Measurements from ENCODE around the gene TPCN2. TPM values are rescaled to one million over a fixed set of nuclear protein-coding genes. Genes with fewer than 3 reads are reported as not detected.

TPCN2 gene
- polyA plus RNA-seq, 3 donors, result 29.3 to 52.8 (median 31.5) TPM

GRCh38 chr11:69018924-69019323, 29.8 kb upstream of the TPCN2 start:
- Mint-ChIP-seq H3K36me3 (no peaks in the 10 kb centered on the region), H3K9me3 (peaks cover 0 to 3% (median 2%) of the 10 kb centered on the region in 7 donors), H3K27ac (peak overlapping the region in 1 of 7 donors; percentile 73), H3K27me3 (ENCODE audit: low read depth in 3 of 3) (peaks cover 6 to 19% (median 13%) of the 10 kb centered on the region in 3 donors), H3K4me1 (no peaks in the 10 kb centered on the region), H3K4me3 (no peak overlapping the region)
- peaks cover 0 to 10% of the 10 kb centered on the region in 2 donors for H3K27me3 ChIP-seq (ENCODE audit: control insufficient read depth in 2 of 2, insufficient read depth in 2 of 2, low read length in 2 of 2)
- no peak overlapping the region for H3K9ac ChIP-seq (ENCODE audit: insufficient read depth, low read length, poor library complexity, severe bottlenecking)
- H3K4me3 ChIP-seq (replicated peaks in 1 of 3; ENCODE audit: low read depth in 2 of 3, low read length in 3 of 3), result no peak overlapping the region
- intact Hi-C loops (cut with micrococcal nuclease), result no loop called here
- no peaks in the 10 kb centered on the region for H4K20me1 ChIP-seq (ENCODE audit: insufficient read depth, low read length)
- no peaks in the 10 kb centered on the region for H3K9me3 ChIP-seq (replicated peaks in 1 of 2; ENCODE audit: control insufficient read depth in 1 of 2, insufficient read depth in 1 of 2, low read length in 2 of 2)
- no peaks in the 10 kb centered on the region for H3K36me3 ChIP-seq (replicated peaks in 1 of 2; ENCODE audit: control insufficient read depth in 1 of 2, insufficient read depth in 2 of 2, low read length in 2 of 2)
- WGBS (ENCODE audit: insufficient coverage), result 75% methylated on average over 7 of the region's 13 CpGs
- H3K27ac ChIP-seq (ENCODE audit: low read depth in 1 of 2, low read length in 2 of 2), result no peak overlapping the region
- TF ChIP-seq CTCF (IDR thresholded peaks at IDR 0.05), result no peak
- H3K4me2 ChIP-seq (replicated peaks; ENCODE audit: extremely low read depth, low read length, poor library complexity, severe bottlenecking), result no peak overlapping the region
- H2AFZ ChIP-seq (ENCODE audit: insufficient read depth, low read depth, low read length, poor library complexity, severe bottlenecking), result no peak overlapping the region
- no peaks in the 10 kb centered on the region for H3K4me1 ChIP-seq (ENCODE audit: control insufficient read depth in 1 of 2, insufficient read depth in 2 of 2, low read length in 2 of 2)
- no peak for DNase-seq
- H3K79me2 ChIP-seq (ENCODE audit: insufficient read depth, low read length), result no peaks in the 10 kb centered on the region

DNA sequence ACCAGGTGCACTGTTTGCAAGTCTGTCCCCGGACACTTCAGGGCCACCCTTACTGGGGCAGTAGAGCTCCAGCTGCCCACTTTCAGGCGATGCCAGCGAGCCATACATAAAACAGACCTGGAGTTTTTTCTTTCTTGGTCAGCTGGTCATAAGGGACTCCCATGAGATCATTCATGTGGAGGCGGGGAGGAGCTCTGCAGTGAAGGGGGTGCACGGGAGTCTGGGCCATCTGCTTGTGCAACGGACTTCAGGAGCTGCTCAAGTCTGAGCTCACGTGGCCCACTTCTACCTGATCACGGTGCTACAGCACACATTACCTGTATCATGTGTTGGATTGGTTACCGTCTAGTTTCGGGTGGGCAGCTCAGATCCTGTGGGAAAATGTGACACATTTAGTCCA, 26.5 kb upstream of the TPCN2 start:
- Histone ChIP-seq H3K9me3 (replicated peaks in 1 of 2; ENCODE audit: control insufficient read depth in 1 of 2, insufficient read depth in 1 of 2, low read length in 2 of 2) (no peaks in the 10 kb centered on the region), H3K79me2 (ENCODE audit: insufficient read depth, low read length) (no peaks in the 10 kb centered on the region), H3K4me2 (replicated peaks; ENCODE audit: extremely low read depth, low read length, poor library complexity, severe bottlenecking) (no peak overlapping the region), H3K36me3 (replicated peaks in 1 of 2; ENCODE audit: control insufficient read depth in 1 of 2, insufficient read depth in 2 of 2, low read length in 2 of 2) (no peaks in the 10 kb centered on the region), H2AFZ (ENCODE audit: insufficient read depth, low read depth, low read length, poor library complexity, severe bottlenecking) (no peak overlapping the region), H3K27me3 (ENCODE audit: control insufficient read depth in 2 of 2, insufficient read depth in 2 of 2, low read length in 2 of 2) (no peaks in the 10 kb centered on the region), H3K4me3 (replicated peaks in 1 of 3; ENCODE audit: low read depth in 2 of 3, low read length in 3 of 3) (no peak overlapping the region), H3K27ac (ENCODE audit: low read depth in 1 of 2, low read length in 2 of 2) (no peak overlapping the region), H3K4me1 (ENCODE audit: control insufficient read depth in 1 of 2, insufficient read depth in 2 of 2, low read length in 2 of 2) (peaks cover 12 to 19% of the 10 kb centered on the region in 2 donors), H4K20me1 (ENCODE audit: insufficient read depth, low read length) (no peaks in the 10 kb centered on the region), H3K9ac (ENCODE audit: insufficient read depth, low read length, poor library complexity, severe bottlenecking) (no peak overlapping the region)
- Mint-ChIP-seq H3K9me3 (no peaks in the 10 kb centered on the region), H3K4me3 (no peak overlapping the region), H3K4me1 (peaks cover 16% of the 10 kb centered on the region), H3K27ac (no peak overlapping the region), H3K36me3 (no peaks in the 10 kb centered on the region), H3K27me3 (ENCODE audit: low read depth in 3 of 3) (peaks cover 0 to 3% (median 2%) of the 10 kb centered on the region in 3 donors)
- WGBS (ENCODE audit: insufficient coverage), result 95% methylated on average over 4 of the region's 10 CpGs
- TF ChIP-seq CTCF (IDR thresholded peaks at IDR 0.05), result no peak
- no peak for DNase-seq
- intact Hi-C loops (cut with micrococcal nuclease), result no loop called here
